IPS-18a (cell line): ENCODE data around the gene ARHGAP15.

Experiments
- H3K27ac ChIP-seq: one replicate; pipeline ENCODE4 v1.5.1; 2013; ENCODE audit warnings: low read length
- H3K27me3 ChIP-seq: one replicate; pipeline ENCODE4 v1.6.1; 2013; ENCODE audit warnings: mild to moderate bottlenecking, low read length; ENCODE audit not compliant: control insufficient read depth, insufficient read depth
- H3K36me3 ChIP-seq: one replicate; pipeline ENCODE4 v1.6.1; 2013; ENCODE audit warnings: low read depth, low read length; ENCODE audit not compliant: control insufficient read depth
- H3K4me1 ChIP-seq: one replicate; pipeline ENCODE4 v1.6.1; 2013; ENCODE audit warnings: low read depth, low read length; ENCODE audit not compliant: control insufficient read depth
- H3K4me3 ChIP-seq: one replicate; pipeline ENCODE4 v1.5.1; 2013; ENCODE audit warnings: low read length
- H3K9ac ChIP-seq: one replicate; pipeline ENCODE4 v1.6.1; 2013; ENCODE audit warnings: mild to moderate bottlenecking, low read length, moderate library complexity
- H3K9me3 ChIP-seq: one replicate; pipeline ENCODE4 v1.6.1; 2013; ENCODE audit warnings: low read depth, low read length; ENCODE audit not compliant: control insufficient read depth

ARHGAP15 gene

GRCh38 chr2:143779021-143779420 is 649.8 kb downstream of the ARHGAP15 start:
- Histone ChIP-seq H3K36me3 (no peaks in the 10 kb centered on the region), H3K27me3 (no peaks in the 10 kb centered on the region), H3K9ac (no peak overlapping the region), H3K27ac (no peak overlapping the region), H3K9me3 (no peaks in the 10 kb centered on the region), H3K4me3 (no peak overlapping the region), H3K4me1 (peaks cover 10% of the 10 kb centered on the region)

GRCh38 chr2:143786026-143786765 is 657.0 kb downstream of the ARHGAP15 start:
- Histone ChIP-seq H3K27ac (no peak overlapping the region), H3K9me3 (no peaks in the 10 kb centered on the region), H3K9ac (no peak overlapping the region), H3K4me1 (no peaks in the 10 kb centered on the region), H3K4me3 (no peak overlapping the region), H3K36me3 (no peaks in the 10 kb centered on the region), H3K27me3 (no peaks in the 10 kb centered on the region)

GRCh38 chr2:143787674-143788073 is 658.5 kb downstream of the ARHGAP15 start:
- no peak overlapping the region for H3K27ac ChIP-seq
- H3K27me3 ChIP-seq: no peaks in the 10 kb centered on the region
- H3K4me1 ChIP-seq: no peaks in the 10 kb centered on the region
- H3K36me3 ChIP-seq: no peaks in the 10 kb centered on the region
- no peak overlapping the region for H3K9ac ChIP-seq
- H3K9me3 ChIP-seq: no peaks in the 10 kb centered on the region
- no peak overlapping the region for H3K4me3 ChIP-seq

- H3K4me3 ChIP-seq: no peak overlapping the region
- H3K27me3 ChIP-seq: no peaks in the 10 kb centered on the region
- H3K9ac ChIP-seq: no peak overlapping the region
- H3K4me1 ChIP-seq: peaks cover 12% of the 10 kb centered on the region
- no peak overlapping the region for H3K27ac ChIP-seq
- H3K9me3 ChIP-seq: no peaks in the 10 kb centered on the region
- no peaks in the 10 kb centered on the region for H3K36me3 ChIP-seq
Measured at GRCh38 chr2:143792602-143793001, 663.4 kb downstream of the ARHGAP15 start.

GRCh38 chr2:143793381-143793780 is 664.2 kb downstream of the ARHGAP15 start:
- no peaks in the 10 kb centered on the region for H3K9me3 ChIP-seq
- H3K9ac ChIP-seq: no peak overlapping the region
- no peaks in the 10 kb centered on the region for H3K36me3 ChIP-seq
- no peak overlapping the region for H3K4me3 ChIP-seq
- peaks cover 12% of the 10 kb centered on the region for H3K4me1 ChIP-seq
- H3K27me3 ChIP-seq: no peaks in the 10 kb centered on the region
- no peak overlapping the region for H3K27ac ChIP-seq

- H3K27ac ChIP-seq: no peak overlapping the region
- no peaks in the 10 kb centered on the region for H3K9me3 ChIP-seq
- H3K9ac ChIP-seq: no peak overlapping the region
- no peak overlapping the region for H3K4me3 ChIP-seq
- no peaks in the 10 kb centered on the region for H3K36me3 ChIP-seq
- H3K4me1 ChIP-seq: peaks cover 12% of the 10 kb centered on the region
- H3K27me3 ChIP-seq: no peaks in the 10 kb centered on the region
Measured at GRCh38 chr2:143796051-143796450, 666.8 kb downstream of the ARHGAP15 start.

- H3K27me3 ChIP-seq: no peaks in the 10 kb centered on the region
- no peaks in the 10 kb centered on the region for H3K4me1 ChIP-seq
- H3K4me3 ChIP-seq: no peak overlapping the region
- no peak overlapping the region for H3K27ac ChIP-seq
- no peaks in the 10 kb centered on the region for H3K36me3 ChIP-seq
- no peaks in the 10 kb centered on the region for H3K9me3 ChIP-seq
- H3K9ac ChIP-seq: no peak overlapping the region
Measured at GRCh38 chr2:143801561-143801960, 672.3 kb downstream of the ARHGAP15 start.

GRCh38 chr2:143802242-143802641 is 673.0 kb downstream of the ARHGAP15 start:
- H3K36me3 ChIP-seq: no peaks in the 10 kb centered on the region

GRCh38 chr2:143802871-143803650 is 673.8 kb downstream of the ARHGAP15 start:
- Histone ChIP-seq H3K4me3 (no peak overlapping the region), H3K4me1 (peaks cover 4% of the 10 kb centered on the region), H3K36me3 (no peaks in the 10 kb centered on the region), H3K27ac (no peak overlapping the region), H3K9ac (no peak overlapping the region), H3K27me3 (no peaks in the 10 kb centered on the region), H3K9me3 (no peaks in the 10 kb centered on the region)

More at GRCh38 chr2:143802242-143802641, 673.0 kb downstream of the ARHGAP15 start:
- H3K27ac ChIP-seq: no peak overlapping the region
- H3K9ac ChIP-seq: no peak overlapping the region
- no peak overlapping the region for H3K4me3 ChIP-seq
- no peaks in the 10 kb centered on the region for H3K27me3 ChIP-seq
- H3K4me1 ChIP-seq: no peaks in the 10 kb centered on the region
- H3K9me3 ChIP-seq: no peaks in the 10 kb centered on the region

- Histone ChIP-seq H3K4me1 (peaks cover 8% of the 10 kb centered on the region), H3K36me3 (no peaks in the 10 kb centered on the region), H3K9me3 (no peaks in the 10 kb centered on the region), H3K4me3 (no peak overlapping the region), H3K9ac (no peak overlapping the region), H3K27ac (no peak overlapping the region), H3K27me3 (no peaks in the 10 kb centered on the region)
Measured at GRCh38 chr2:143803936-143804335, 674.7 kb downstream of the ARHGAP15 start.

GRCh38 chr2:143805666-143806065 is 676.4 kb downstream of the ARHGAP15 start:
- no peaks in the 10 kb centered on the region for H3K27me3 ChIP-seq
- no peaks in the 10 kb centered on the region for H3K9me3 ChIP-seq
- no peak overlapping the region for H3K27ac ChIP-seq
- no peak overlapping the region for H3K4me3 ChIP-seq
- no peaks in the 10 kb centered on the region for H3K36me3 ChIP-seq
- H3K4me1 ChIP-seq: peaks cover 8% of the 10 kb centered on the region
- no peak overlapping the region for H3K9ac ChIP-seq

GRCh38 chr2:143807192-143807591 is 678.0 kb downstream of the ARHGAP15 start:
- no peak overlapping the region for H3K9ac ChIP-seq
- peaks cover 8% of the 10 kb centered on the region for H3K4me1 ChIP-seq
- no peak overlapping the region for H3K4me3 ChIP-seq
- H3K9me3 ChIP-seq: no peaks in the 10 kb centered on the region
- no peaks in the 10 kb centered on the region for H3K36me3 ChIP-seq
- no peak overlapping the region for H3K27ac ChIP-seq
- H3K27me3 ChIP-seq: no peaks in the 10 kb centered on the region
